Measurements from ENCODE around the gene C19orf53. TPM values are rescaled to one million over a fixed set of nuclear protein-coding genes. Genes with fewer than 3 reads are reported as not detected.

Gene C19orf53
- total RNA-seq, 2 donors from 2014 or later, result 47.7 to 103 TPM

DNA sequence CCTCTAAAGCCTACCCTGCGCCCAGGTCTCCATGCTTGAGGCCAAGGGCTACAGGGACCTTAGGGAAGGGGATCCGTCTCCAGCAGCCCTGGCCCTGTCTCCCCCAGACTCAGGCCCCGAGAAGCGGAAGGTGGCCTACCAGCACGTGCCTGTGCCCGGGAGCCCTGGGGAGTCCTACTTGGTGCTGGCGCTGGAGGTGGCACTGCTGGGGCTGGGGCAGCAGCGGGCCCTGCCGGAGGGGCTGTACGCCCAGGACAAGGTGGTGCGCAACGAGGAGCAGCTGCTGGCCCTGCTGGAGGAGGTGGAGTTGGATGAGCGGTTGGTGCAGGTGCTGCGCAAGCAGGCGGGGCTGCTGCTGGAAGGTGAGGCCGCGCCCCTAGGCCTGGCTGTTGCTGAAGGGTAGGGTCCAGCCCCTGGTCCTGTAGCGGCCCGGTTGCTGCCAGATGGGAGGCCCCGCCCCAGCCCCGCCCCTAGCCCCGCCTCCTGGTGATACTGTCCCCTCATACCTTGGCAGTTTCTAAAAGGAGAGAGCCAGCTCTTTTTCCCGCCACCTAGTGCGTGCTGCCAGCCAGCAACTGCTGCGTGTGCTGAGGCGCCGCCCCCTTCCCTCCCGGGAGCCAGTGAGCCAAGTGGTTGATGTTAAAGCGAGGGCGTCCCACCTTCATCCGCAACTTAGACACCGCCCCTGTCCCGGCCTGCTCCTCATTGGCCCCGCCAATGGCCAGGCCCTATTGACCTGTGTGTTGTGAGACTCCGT, 43.5 kb downstream of the C19orf53 start:
- Histone ChIP-seq H3K27me3 (no peaks in the 10 kb centered on the region), H3K36me3 (replicated peaks in 1 of 2; ENCODE audit: insufficient read depth in 1 of 2, low read depth in 2 of 2) (no peaks in the 10 kb centered on the region), H3K27ac (peak overlapping the region; percentile 45 to 81 (median 70)), H3K9me3 (no peaks in the 10 kb centered on the region), H3K4me1 (peaks cover 12% of the 10 kb centered on the region), H3K4me3 (no peak overlapping the region)
- DNase-seq, result peak; percentile 86 to 95 (median 90)
- WGBS, 2 donors, result 12 to 43% methylated on average over 7 to 24 of the region's 35 CpGs
- TF ChIP-seq, protein P1, sequence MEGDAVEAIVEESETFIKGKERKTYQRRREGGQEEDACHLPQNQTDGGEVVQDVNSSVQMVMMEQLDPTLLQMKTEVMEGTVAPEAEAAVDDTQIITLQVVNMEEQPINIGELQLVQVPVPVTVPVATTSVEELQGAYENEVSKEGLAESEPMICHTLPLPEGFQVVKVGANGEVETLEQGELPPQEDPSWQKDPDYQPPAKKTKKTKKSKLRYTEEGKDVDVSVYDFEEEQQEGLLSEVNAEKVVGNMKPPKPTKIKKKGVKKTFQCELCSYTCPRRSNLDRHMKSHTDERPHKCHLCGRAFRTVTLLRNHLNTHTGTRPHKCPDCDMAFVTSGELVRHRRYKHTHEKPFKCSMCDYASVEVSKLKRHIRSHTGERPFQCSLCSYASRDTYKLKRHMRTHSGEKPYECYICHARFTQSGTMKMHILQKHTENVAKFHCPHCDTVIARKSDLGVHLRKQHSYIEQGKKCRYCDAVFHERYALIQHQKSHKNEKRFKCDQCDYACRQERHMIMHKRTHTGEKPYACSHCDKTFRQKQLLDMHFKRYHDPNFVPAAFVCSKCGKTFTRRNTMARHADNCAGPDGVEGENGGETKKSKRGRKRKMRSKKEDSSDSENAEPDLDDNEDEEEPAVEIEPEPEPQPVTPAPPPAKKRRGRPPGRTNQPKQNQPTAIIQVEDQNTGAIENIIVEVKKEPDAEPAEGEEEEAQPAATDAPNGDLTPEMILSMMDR (IDR thresholded peaks at IDR 0.05), result no peak
- TF ChIP-seq POLR2A (IDR thresholded peaks at IDR 0.05), result peak; percentile 47 to 62 (median 61)
- intact Hi-C loops (cut with DNase I), result no loop called here
- peak; percentile 91 for ATAC-seq

DNA sequence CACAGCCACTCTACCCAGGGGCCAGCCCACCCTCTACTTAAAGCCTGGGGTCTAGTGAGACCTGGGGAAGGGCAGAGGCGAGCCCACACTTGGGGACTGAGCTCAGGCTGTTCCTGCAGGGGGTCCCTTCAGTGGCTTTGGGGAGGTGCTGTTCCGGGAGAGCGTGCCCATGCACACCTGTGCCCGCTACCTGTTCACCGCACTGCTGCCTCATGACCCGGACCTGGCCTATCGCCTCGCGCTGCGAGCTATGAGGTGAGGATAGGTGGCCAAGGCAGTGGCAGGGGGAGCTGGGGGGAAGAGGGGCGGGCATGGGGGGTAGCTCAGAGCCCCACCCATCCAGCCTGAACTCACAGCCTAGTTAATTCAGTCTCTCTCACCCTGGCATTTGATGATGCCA, 45.0 kb downstream of the C19orf53 start:
- no peaks in the 10 kb centered on the region for H3K27me3 ChIP-seq
- peaks cover 12% of the 10 kb centered on the region for H3K4me1 ChIP-seq
- H3K9me3 ChIP-seq, result no peaks in the 10 kb centered on the region
- ATAC-seq (no peak), DNase-seq (no peak)
- H3K27ac ChIP-seq, result no peak overlapping the region
- H3K4me3 ChIP-seq, result no peak overlapping the region
- intact Hi-C loops (cut with DNase I), result no loop called here
- H3K36me3 ChIP-seq (replicated peaks in 1 of 2; ENCODE audit: insufficient read depth in 1 of 2, low read depth in 2 of 2), result no peaks in the 10 kb centered on the region
- TF ChIP-seq, protein P1 (IDR thresholded peaks at IDR 0.05), result no peak
- TF ChIP-seq POLR2A (IDR thresholded peaks at IDR 0.05), result no peak
- 71 to 93% methylated on average over 1 to 11 of the region's 11 CpGs for whole genome bisulfite sequencing, 2 donors

DNA sequence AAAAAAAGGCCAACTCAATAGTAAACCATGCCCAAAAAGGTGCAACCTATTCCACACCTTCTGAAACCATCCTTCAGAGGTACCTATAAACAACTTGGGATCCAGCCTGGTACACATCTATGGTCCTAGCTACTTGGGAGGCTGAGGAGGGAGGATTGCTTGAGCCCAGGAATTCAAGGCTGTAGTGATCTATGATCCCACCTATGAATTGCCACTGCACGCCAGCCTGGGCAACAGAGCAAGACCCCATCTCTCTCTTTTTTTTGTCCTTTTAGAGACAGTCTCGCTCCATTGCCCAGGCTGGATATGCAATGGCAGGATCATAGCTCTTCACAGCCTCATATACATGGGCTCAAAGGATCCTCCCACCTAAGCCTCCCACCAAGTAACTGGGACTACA, 47.0 kb downstream of the C19orf53 start:
- DNase-seq, result no peak
- intact Hi-C loops (cut with DNase I), result no loop called here

DNA sequence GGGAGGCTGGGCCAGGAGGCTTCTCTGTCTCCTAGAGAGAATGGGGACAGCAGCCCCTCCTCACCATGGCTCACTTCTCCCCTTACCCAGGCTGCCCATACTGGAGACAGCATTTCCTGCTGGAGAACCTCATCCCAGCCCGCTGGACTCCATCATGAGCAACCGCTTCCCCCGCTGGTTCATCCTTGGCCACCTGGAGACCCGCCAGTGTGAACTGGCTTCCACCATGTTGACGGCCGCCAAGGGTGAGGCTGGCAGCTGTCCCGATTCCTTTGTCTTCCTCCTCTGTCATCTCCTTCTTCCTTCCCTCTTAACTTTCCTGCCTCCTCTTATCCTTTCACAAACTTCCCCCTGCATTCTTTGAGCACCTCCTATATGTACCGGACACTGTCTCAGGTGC, 49.0 kb downstream of the C19orf53 start:
- WGBS, 2 donors, result 80 to 82% methylated on average over 8 of the region's 8 CpGs
- TF ChIP-seq POLR2A (IDR thresholded peaks at IDR 0.05), result no peak
- TF ChIP-seq, protein P1 (IDR thresholded peaks at IDR 0.05), result no peak
- Histone ChIP-seq H3K9me3 (no peaks in the 10 kb centered on the region), H3K36me3 (replicated peaks in 1 of 2; ENCODE audit: insufficient read depth in 1 of 2, low read depth in 2 of 2) (no peaks in the 10 kb centered on the region), H3K27me3 (no peaks in the 10 kb centered on the region), H3K27ac (no peak overlapping the region), H3K4me3 (no peak overlapping the region), H3K4me1 (no peaks in the 10 kb centered on the region)
- intact Hi-C loops (cut with DNase I), result no loop called here
- ATAC-seq (no peak), DNase-seq (no peak)

More for the DNA sequence above, 47.0 kb downstream of the C19orf53 start:
- Histone ChIP-seq H3K36me3 (replicated peaks in 1 of 2; ENCODE audit: insufficient read depth in 1 of 2, low read depth in 2 of 2) (no peaks in the 10 kb centered on the region), H3K27ac (no peak overlapping the region), H3K4me3 (no peak overlapping the region), H3K9me3 (no peaks in the 10 kb centered on the region), H3K4me1 (peaks cover 12% of the 10 kb centered on the region), H3K27me3 (no peaks in the 10 kb centered on the region)
- ATAC-seq, result no peak
- TF ChIP-seq, protein P1 (IDR thresholded peaks at IDR 0.05), result no peak
- TF ChIP-seq POLR2A (IDR thresholded peaks at IDR 0.05), result no peak
- 97 to 100% methylated on average over 2 of the region's 2 CpGs for WGBS, 2 donors

DNA sequence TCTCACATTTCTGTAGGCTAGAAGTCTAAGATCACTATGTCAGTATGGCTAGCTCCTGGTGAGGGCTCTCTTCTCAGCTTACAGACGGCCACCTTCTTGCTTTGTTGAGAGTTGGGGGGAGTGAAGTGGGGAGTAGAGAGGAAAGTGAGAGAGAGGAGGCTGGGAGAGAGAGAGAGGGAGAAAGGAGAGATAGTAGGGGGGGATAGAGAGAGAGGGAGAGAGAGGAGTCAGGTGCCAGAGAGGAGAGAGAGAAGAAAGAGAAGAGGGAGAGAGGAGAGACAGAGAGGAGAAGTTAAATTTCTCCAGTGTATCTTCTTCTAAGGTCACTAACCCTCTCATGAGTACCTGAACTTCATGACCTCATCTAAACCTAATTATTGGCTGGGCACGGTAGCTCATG, 49.6 kb downstream of the C19orf53 start:
- ATAC-seq (no peak), DNase-seq (no peak)
- Histone ChIP-seq H3K9me3 (no peaks in the 10 kb centered on the region), H3K36me3 (replicated peaks in 1 of 2; ENCODE audit: insufficient read depth in 1 of 2, low read depth in 2 of 2) (no peaks in the 10 kb centered on the region), H3K4me1 (no peaks in the 10 kb centered on the region), H3K27me3 (no peaks in the 10 kb centered on the region), H3K27ac (no peak overlapping the region), H3K4me3 (no peak overlapping the region)
- 79 to 92% methylated on average over 2 of the region's 2 CpGs for WGBS, 2 donors
- no peak for TF ChIP-seq POLR2A (IDR thresholded peaks at IDR 0.05)
- TF ChIP-seq, protein P1 (IDR thresholded peaks at IDR 0.05), result no peak
- intact Hi-C loops (cut with DNase I), result no loop called here
